SH-SY5Y (cell line): ENCODE measurements around the gene SMC4.

Source experiments
- GATA2 ChIP-seq: IDR thresholded peaks from 2 replicates; pipeline ENCODE4 v1.6.1; 2011; ENCODE audit warnings: mild to moderate bottlenecking, low read depth, low read length
- GATA3 ChIP-seq: IDR thresholded peaks from 2 replicates; pipeline ENCODE4 v1.6.1; 2011; ENCODE audit warnings: low read depth, mild to moderate bottlenecking, low read length, moderate library complexity

DNA sequence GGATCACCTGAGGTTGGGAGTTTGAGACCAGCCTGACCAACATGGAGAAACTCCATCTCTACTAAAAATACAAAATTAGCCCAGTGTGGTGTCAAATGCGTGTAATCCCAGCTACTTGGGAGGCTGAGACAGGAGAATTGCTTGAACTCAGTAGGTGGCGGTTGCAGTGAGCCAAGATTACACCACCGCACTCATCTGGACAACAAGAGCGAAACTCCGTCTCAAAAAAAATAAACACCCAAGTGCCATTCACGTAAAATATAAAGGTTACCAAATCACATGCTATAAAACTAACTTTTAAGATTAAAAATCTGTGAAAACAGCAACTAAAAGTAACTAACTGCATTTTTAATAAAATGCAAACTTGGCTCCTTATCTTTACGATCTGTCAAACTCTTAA, 41.2 kb downstream of the SMC4 start:
- no peak for TF ChIP-seq GATA2
- no peak for TF ChIP-seq GATA3
